HEK293 (cell line): Measurements from ENCODE around the gene PLCL2.
A peak's percentile ranks its signal among the peaks of the same experiment; 100 is the strongest.

ENCODE experiments used
- EGR2 ChIP-seq: fragments of 450-650 bp; formaldehyde crosslinking; IDR thresholded peaks from 2 replicates; pipeline ENCODE4 v1.5.1; 2016; ENCODE audit warnings: low read depth, missing biosample characterization, missing genetic modification characterization
- GLIS1 ChIP-seq: fragments of 450-650 bp; formaldehyde crosslinking; IDR thresholded peaks from 2 replicates; pipeline ENCODE4 v1.5.1; 2016; ENCODE audit warnings: missing biosample characterization, missing genetic modification characterization
- GLIS2 ChIP-seq: fragments of 450-650 bp; formaldehyde crosslinking; IDR thresholded peaks from 2 replicates; pipeline ENCODE4 v1.5.1; 2016; ENCODE audit warnings: missing biosample characterization, missing genetic modification characterization
- IKZF3 ChIP-seq: fragments of 450-650 bp; IDR thresholded peaks from 2 replicates; pipeline ENCODE4 v1.5.0; 2018; ENCODE audit warnings: missing biosample characterization, mild to moderate bottlenecking, missing genetic modification characterization, moderate library complexity
- KLF8 ChIP-seq: fragments of 450-650 bp; formaldehyde crosslinking; IDR thresholded peaks from 2 replicates; pipeline ENCODE4 v1.5.1; 2016; ENCODE audit warnings: missing biosample characterization, missing genetic modification characterization
- MZF1 ChIP-seq: fragments of 450-650 bp; formaldehyde crosslinking; IDR thresholded peaks from 2 replicates; pipeline ENCODE4 v1.5.1; 2017; ENCODE audit warnings: missing biosample characterization, missing genetic modification characterization, borderline replicate concordance
- ZBTB17 ChIP-seq: fragments of 450-650 bp; formaldehyde crosslinking; IDR thresholded peaks from 2 replicates; pipeline ENCODE4 v1.5.1; 2016; ENCODE audit warnings: missing biosample characterization, missing genetic modification characterization
- ZBTB21 ChIP-seq: fragments of 450-650 bp; formaldehyde crosslinking; IDR thresholded peaks from 2 replicates; pipeline ENCODE4 v1.5.1; 2017; ENCODE audit warnings: missing biosample characterization, missing genetic modification characterization
- ZBTB48 ChIP-seq: fragments of 450-650 bp; formaldehyde crosslinking; IDR thresholded peaks from 2 replicates; pipeline ENCODE4 v1.5.1; 2016; ENCODE audit warnings: missing biosample characterization, missing genetic modification characterization
- ZBTB8A ChIP-seq: fragments of 450-650 bp; formaldehyde crosslinking; IDR thresholded peaks from 2 replicates; pipeline ENCODE4 v1.5.1; 2016; ENCODE audit warnings: missing biosample characterization, missing genetic modification characterization
- ZFHX2 ChIP-seq: fragments of 450-650 bp; formaldehyde crosslinking; conservative IDR thresholded peaks from 2 replicates; pipeline ENCODE4 v1.5.1; 2016; ENCODE audit warnings: missing biosample characterization, missing genetic modification characterization
- ZFP69B ChIP-seq: fragments of 450-650 bp; formaldehyde crosslinking; IDR thresholded peaks from 2 replicates; pipeline ENCODE4 v1.5.1; 2016; ENCODE audit warnings: missing biosample characterization, missing genetic modification characterization
- ZNF114 ChIP-seq: fragments of 450-650 bp; formaldehyde crosslinking; IDR thresholded peaks from 2 replicates; pipeline ENCODE4 v1.5.0; 2017; ENCODE audit warnings: missing biosample characterization, missing genetic modification characterization
- ZNF311 ChIP-seq: fragments of 450-650 bp; formaldehyde crosslinking; IDR thresholded peaks from 2 replicates; pipeline ENCODE4 v1.5.1; 2017; ENCODE audit warnings: missing biosample characterization, missing genetic modification characterization, borderline replicate concordance
- ZNF324 ChIP-seq: fragments of 450-650 bp; formaldehyde crosslinking; IDR thresholded peaks from 2 replicates; pipeline ENCODE4 v1.5.1; 2016; ENCODE audit warnings: missing biosample characterization, missing genetic modification characterization
- ZNF335 ChIP-seq: fragments of 450-650 bp; formaldehyde crosslinking; conservative IDR thresholded peaks from 2 replicates; pipeline ENCODE4 v1.5.1; 2016; ENCODE audit warnings: missing biosample characterization, missing genetic modification characterization
- ZNF341 ChIP-seq: fragments of 450-650 bp; formaldehyde crosslinking; IDR thresholded peaks from 2 replicates; pipeline ENCODE4; 2016; ENCODE audit warnings: low read depth, missing biosample characterization, missing genetic modification characterization
- ZNF423 ChIP-seq: fragments of 450-650 bp; formaldehyde crosslinking; IDR thresholded peaks from 2 replicates; pipeline ENCODE4 v1.5.1; 2016; ENCODE audit warnings: missing biosample characterization, missing genetic modification characterization
- ZNF501 ChIP-seq: fragments of 450-650 bp; formaldehyde crosslinking; IDR thresholded peaks from 2 replicates; pipeline ENCODE4 v1.5.1; 2016; ENCODE audit warnings: missing biosample characterization, missing genetic modification characterization
- ZNF549 ChIP-seq: fragments of 450-650 bp; IDR thresholded peaks from 2 replicates; pipeline ENCODE4 v1.5.1; 2018; ENCODE audit warnings: missing biosample characterization, missing genetic modification characterization, mild to moderate bottlenecking, inconsistent platforms, moderate library complexity
- ZNF561 ChIP-seq: fragments of 450-650 bp; IDR thresholded peaks from 2 replicates; pipeline ENCODE4 v1.5.1; 2018; ENCODE audit warnings: missing biosample characterization, missing genetic modification characterization, borderline replicate concordance
- ZNF596 ChIP-seq: fragments of 450-650 bp; IDR thresholded peaks from 2 replicates; pipeline ENCODE4 v1.5.0; 2018; ENCODE audit warnings: missing biosample characterization, mild to moderate bottlenecking, missing genetic modification characterization, moderate library complexity
- ZNF600 ChIP-seq: fragments of 450-650 bp; formaldehyde crosslinking; IDR thresholded peaks from 2 replicates; pipeline ENCODE4 v1.5.1; 2016; ENCODE audit warnings: missing biosample characterization, missing genetic modification characterization
- ZNF777 ChIP-seq: fragments of 450-650 bp; formaldehyde crosslinking; IDR thresholded peaks from 2 replicates; pipeline ENCODE4 v1.5.1; 2017; ENCODE audit warnings: missing biosample characterization, missing genetic modification characterization, borderline replicate concordance
- ZXDB ChIP-seq: fragments of 450-650 bp; formaldehyde crosslinking; IDR thresholded peaks from 2 replicates; pipeline ENCODE4 v1.5.1; 2016; ENCODE audit warnings: missing biosample characterization, missing genetic modification characterization
- TF ChIP-seq, protein P1 (sequence below): fragments of 450-650 bp; formaldehyde crosslinking; IDR thresholded peaks from 2 replicates; pipeline ENCODE4 v1.5.1; 2016; ENCODE audit warnings: missing biosample characterization, missing genetic modification characterization
- TF ChIP-seq, protein P2 (sequence below): fragments of 450-650 bp; formaldehyde crosslinking; IDR thresholded peaks from 2 replicates; pipeline ENCODE4 v1.5.1; 2016; ENCODE audit warnings: missing biosample characterization, missing genetic modification characterization

PLCL2 gene

DNA sequence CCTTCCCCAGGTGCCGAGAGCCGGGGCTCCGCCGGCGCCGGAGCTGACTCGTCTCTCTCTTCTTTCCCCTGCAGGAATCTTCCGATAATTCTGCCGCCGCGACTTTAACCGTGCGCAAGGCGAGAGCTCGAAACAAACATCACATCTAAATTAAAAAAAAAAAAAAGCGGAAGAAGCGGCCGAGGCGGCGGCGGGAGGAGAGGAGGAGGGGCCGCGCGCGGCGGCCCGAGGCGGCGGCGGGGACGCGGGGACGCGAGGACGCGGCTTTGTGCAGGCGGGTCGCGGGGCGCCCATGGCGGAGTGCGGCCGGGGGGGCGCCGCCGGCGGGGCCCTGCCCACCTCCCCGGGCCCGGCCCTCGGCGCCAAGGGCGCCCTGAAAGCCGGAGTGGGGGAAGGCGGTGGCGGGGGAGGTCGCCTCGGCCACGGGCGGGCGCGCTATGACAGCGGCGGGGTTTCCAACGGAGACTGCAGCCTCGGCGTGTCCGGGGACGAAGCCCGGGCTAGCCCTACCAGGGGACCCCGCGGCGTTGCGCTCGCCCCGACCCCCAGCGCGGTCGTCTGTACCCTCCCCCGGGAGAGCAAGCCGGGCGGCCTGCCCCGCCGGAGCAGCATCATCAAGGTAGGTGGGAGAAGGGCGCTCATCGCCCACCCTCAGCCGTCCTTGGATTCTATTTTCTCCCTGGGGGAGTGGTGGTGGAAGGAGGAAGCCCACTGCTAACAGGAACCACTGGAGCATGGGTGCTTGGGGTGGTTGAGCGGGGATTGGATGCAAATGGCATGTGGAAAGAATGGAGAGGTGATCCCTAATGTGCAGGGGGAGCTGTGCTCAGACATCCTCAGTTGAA lies at the start of gene PLCL2 (continued):
- TF ChIP-seq ZBTB21 (0 out of 2 replicates have a peak, but pooled peaks have one; percentile 15), GLIS2 (peak; percentile 89), GLIS1 (tag by site-specific recombination) (peak; percentile 78), ZXDB (peak; percentile 20; the same call in 1 of the 2 replicates), ZNF114 (no peak), ZNF596 (tag by site-specific recombination) (no peak), ZNF561 (no peak), ZNF423 (peak; percentile 47; the same call in 1 of the 2 replicates), IKZF3 (peak; percentile 51; the same call in 1 of the 2 replicates), ZFHX2 (tag by site-specific recombination) (peak; percentile 74), ZNF501 (tag by site-specific recombination) (peak; percentile 65), ZNF341 (peak; percentile 95), KLF8 (tag by site-specific recombination) (peak; percentile 11; the same call in 1 of the 2 replicates), ZFP69B (tag by site-specific recombination) (0 out of 2 replicates have a peak, but pooled peaks have one; percentile 11), ZNF549 (no peak), ZBTB48 (tag by site-specific recombination) (peak; percentile 99), ZBTB8A (tag by site-specific recombination) (peak; percentile 36), ZNF777 (0 out of 2 replicates have a peak, but pooled peaks have one; percentile 32), ZNF335 (tag by site-specific recombination) (peak; percentile 78; the same call in 1 of the 2 replicates), ZBTB17 (tag by site-specific recombination) (peak; percentile 92), MZF1 (tag by site-specific recombination) (peak; percentile 99), ZNF311 (no peak), ZNF600 (tag by site-specific recombination) (peak; percentile 87; the same call in 1 of the 2 replicates), EGR2 (tag by site-specific recombination) (peak; percentile 77), ZNF324 (0 out of 2 replicates have a peak, but pooled peaks have one; percentile 27)
- TF ChIP-seq, protein P1, sequence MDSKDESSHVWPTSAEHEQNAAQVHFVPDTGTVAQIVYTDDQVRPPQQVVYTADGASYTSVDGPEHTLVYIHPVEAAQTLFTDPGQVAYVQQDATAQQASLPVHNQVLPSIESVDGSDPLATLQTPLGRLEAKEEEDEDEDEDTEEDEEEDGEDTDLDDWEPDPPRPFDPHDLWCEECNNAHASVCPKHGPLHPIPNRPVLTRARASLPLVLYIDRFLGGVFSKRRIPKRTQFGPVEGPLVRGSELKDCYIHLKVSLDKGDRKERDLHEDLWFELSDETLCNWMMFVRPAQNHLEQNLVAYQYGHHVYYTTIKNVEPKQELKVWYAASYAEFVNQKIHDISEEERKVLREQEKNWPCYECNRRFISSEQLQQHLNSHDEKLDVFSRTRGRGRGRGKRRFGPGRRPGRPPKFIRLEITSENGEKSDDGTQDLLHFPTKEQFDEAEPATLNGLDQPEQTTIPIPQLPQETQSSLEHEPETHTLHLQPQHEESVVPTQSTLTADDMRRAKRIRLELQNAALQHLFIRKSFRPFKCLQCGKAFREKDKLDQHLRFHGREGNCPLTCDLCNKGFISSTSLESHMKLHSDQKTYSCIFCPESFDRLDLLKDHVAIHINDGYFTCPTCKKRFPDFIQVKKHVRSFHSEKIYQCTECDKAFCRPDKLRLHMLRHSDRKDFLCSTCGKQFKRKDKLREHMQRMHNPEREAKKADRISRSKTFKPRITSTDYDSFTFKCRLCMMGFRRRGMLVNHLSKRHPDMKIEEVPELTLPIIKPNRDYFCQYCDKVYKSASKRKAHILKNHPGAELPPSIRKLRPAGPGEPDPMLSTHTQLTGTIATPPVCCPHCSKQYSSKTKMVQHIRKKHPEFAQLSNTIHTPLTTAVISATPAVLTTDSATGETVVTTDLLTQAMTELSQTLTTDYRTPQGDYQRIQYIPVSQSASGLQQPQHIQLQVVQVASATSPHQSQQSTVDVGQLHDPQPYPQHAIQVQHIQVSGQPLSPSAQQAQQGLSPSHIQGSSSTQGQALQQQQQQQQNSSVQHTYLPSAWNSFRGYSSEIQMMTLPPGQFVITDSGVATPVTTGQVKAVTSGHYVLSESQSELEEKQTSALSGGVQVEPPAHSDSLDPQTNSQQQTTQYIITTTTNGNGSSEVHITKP (tag by site-specific recombination): peak; percentile 83
- TF ChIP-seq, protein P2, sequence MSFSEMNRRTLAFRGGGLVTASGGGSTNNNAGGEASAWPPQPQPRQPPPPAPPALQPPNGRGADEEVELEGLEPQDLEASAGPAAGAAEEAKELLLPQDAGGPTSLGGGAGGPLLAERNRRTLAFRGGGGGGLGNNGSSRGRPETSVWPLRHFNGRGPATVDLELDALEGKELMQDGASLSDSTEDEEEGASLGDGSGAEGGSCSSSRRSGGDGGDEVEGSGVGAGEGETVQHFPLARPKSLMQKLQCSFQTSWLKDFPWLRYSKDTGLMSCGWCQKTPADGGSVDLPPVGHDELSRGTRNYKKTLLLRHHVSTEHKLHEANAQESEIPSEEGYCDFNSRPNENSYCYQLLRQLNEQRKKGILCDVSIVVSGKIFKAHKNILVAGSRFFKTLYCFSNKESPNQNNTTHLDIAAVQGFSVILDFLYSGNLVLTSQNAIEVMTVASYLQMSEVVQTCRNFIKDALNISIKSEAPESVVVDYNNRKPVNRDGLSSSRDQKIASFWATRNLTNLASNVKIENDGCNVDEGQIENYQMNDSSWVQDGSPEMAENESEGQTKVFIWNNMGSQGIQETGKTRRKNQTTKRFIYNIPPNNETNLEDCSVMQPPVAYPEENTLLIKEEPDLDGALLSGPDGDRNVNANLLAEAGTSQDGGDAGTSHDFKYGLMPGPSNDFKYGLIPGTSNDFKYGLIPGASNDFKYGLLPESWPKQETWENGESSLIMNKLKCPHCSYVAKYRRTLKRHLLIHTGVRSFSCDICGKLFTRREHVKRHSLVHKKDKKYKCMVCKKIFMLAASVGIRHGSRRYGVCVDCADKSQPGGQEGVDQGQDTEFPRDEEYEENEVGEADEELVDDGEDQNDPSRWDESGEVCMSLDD (tag by site-specific recombination): peak; percentile 51; the same call in 1 of the 2 replicates
- TF ChIP-seq, all 188 proteins: peak for 33
